Fibroblast of lung (primary cell): ENCODE measurements around the gene HOXA7.

Source experiments
- CTCF ChIP-seq, 2 donors: IDR thresholded peaks in 1 of 2; conservative IDR thresholded peaks in 1 of 2; 1 replicate in 1 of 2; 2 replicates in 1 of 2; pipeline ENCODE4 v1.5.1; 2011 to 2012; ENCODE audit warnings: low read length in 2 of 2, control low read depth in 1 of 2, inconsistent platforms in 1 of 2, low read depth in 1 of 2, mild to moderate bottlenecking in 1 of 2
- EZH2 ChIP-seq: IDR thresholded peaks from 2 replicates; pipeline ENCODE4 v1.5.1; 2012; ENCODE audit warnings: low read length, control low read depth, mild to moderate bottlenecking; ENCODE audit errors: missing control alignments

- TF ChIP-seq CTCF (conservative IDR thresholded peaks at IDR 0.05 in 1 of 2, IDR thresholded peaks at IDR 0.05 in 1 of 2; ENCODE audit: low read depth in 1 of 2, low read length in 2 of 2) (no peak), EZH2 (no peak)
Measured at GRCh38 chr7:27128776-27129728, 27.4 kb downstream of the HOXA7 start.
